GM12878 (cell line): ENCODE results near the gene AKT3. TPM values are rescaled to one million over a fixed set of nuclear protein-coding genes. Genes with fewer than 3 reads are reported as not detected.

Source experiments
- ATAC-seq: fragments of 200-7000 bp; cut with Tn5 transposase; 3 replicates; pipeline ENCODE4 v1.9.1; 2020; ENCODE audit warnings: mild to moderate bottlenecking, moderate library complexity
- BruUV-seq: library from RNA; stranded (reverse); fragments of 400-500 nt; replicated peaks from 2 replicates; lab custom pipeline; 2021; lab: Mats Ljungman, UMichigan
- CTCF ChIA-PET: fragments of 300-600 bp; sonication (Branson Sonifier 250); formaldehyde crosslinking; extraction: SDS; loops from one replicate; lab custom pipeline; 2021; ENCODE audit warnings: inconsistent platforms; lab: Yijun Ruan, JAX
- POLR2A ChIA-PET: fragments of 350-600 bp; formaldehyde crosslinking; extraction: SDS; loops from one replicate; lab custom pipeline; 2021; ENCODE audit warnings: inconsistent platforms; lab: Charles Lee
- RAD21 ChIA-PET: fragments of 300-600 bp; sonication (Branson Sonifier 250); formaldehyde crosslinking; loops from one replicate; lab custom pipeline; 2023; ENCODE audit warnings: antibody characterized with exemption; ENCODE audit not compliant: unreplicated experiment; lab: Charles Lee
- SMC1A ChIA-PET: fragments of 300-600 bp; sonication (Branson Sonifier 250); formaldehyde crosslinking; loops from one replicate; lab custom pipeline; 2023; ENCODE audit not compliant: unreplicated experiment, uncharacterized antibody; lab: Charles Lee
- DNase-seq: peaks from one replicate; pipeline ENCODE4 v3.0.0-alpha.2; 2011; ENCODE audit warnings: low read depth, low spot score
- FAIRE-seq: peaks from 3 replicates; lab custom pipeline; 2011; peaks lifted over from hg19 to GRCh38; lab: Jason Lieb, UNC
- H2AFZ ChIP-seq: 2 replicates; pipeline ENCODE4 v1.6.0; 2011; ENCODE audit warnings: low read depth, low read length, control low read depth; ENCODE audit not compliant: control insufficient read depth
- H3K27ac ChIP-seq: 2 replicates; pipeline ENCODE4 v1.5.1; 2011; ENCODE audit warnings: control low read depth; ENCODE audit not compliant: control insufficient read depth, insufficient read depth
- H3K27me3 ChIP-seq, 2 experiments: replicated peaks in 1 of 2; 2 replicates each; pipeline versions ENCODE4 v1.6.0 to v1.6.1; 2011; ENCODE audit warnings: low read length in 1 of 2; ENCODE audit not compliant: control insufficient read depth in 2 of 2, insufficient read depth in 2 of 2
- H3K36me3 ChIP-seq, 2 experiments: 2 replicates each; pipeline ENCODE4 v1.5.1; 2011; ENCODE audit warnings: low read length in 1 of 2; ENCODE audit not compliant: control insufficient read depth in 2 of 2, insufficient read depth in 2 of 2
- H3K4me1 ChIP-seq: 2 replicates; pipeline ENCODE4 v1.6.1; 2011; ENCODE audit warnings: mild to moderate bottlenecking, low read length, moderate library complexity, mixed read lengths; ENCODE audit not compliant: control insufficient read depth, insufficient read depth
- H3K4me2 ChIP-seq: 2 replicates; pipeline ENCODE4 v1.6.0; 2011; ENCODE audit warnings: control low read depth; ENCODE audit not compliant: control insufficient read depth, insufficient read depth
- H3K4me3 ChIP-seq: fragments of 200-600 bp; sonication (generic); 2 replicates; pipeline ENCODE4 v1.5.1; 2016
- H3K79me2 ChIP-seq: 2 replicates; pipeline ENCODE4 v1.6.0; 2011; ENCODE audit warnings: low read length; ENCODE audit not compliant: control insufficient read depth, insufficient read depth
- H3K9ac ChIP-seq: 2 replicates; pipeline ENCODE4 v1.8.0; 2011; ENCODE audit warnings: low read length, control low read depth, mixed read lengths; ENCODE audit not compliant: control insufficient read depth, insufficient read depth
- H3K9me3 ChIP-seq: replicated peaks from 3 replicates; pipeline ENCODE4 v1.5.1; 2011; ENCODE audit warnings: mild to moderate bottlenecking, low read length; ENCODE audit not compliant: control insufficient read depth, insufficient read depth
- H4K20me1 ChIP-seq: 2 replicates; pipeline ENCODE4 v1.6.0; 2011; ENCODE audit not compliant: control insufficient read depth, insufficient read depth
- BMI1 ChIP-seq: fragments of 450-650 bp; IDR thresholded peaks from 2 replicates; pipeline ENCODE4 v1.6.1; 2016; ENCODE audit warnings: mild to moderate bottlenecking, moderate library complexity, borderline replicate concordance
- CBX3 ChIP-seq: fragments of 200-600 bp; sonication (generic); IDR thresholded peaks from 2 replicates; pipeline ENCODE4 v1.6.1; 2016; ENCODE audit warnings: low read depth, borderline replicate concordance
- CEBPB ChIP-seq, 2 experiments: fragments of 150-350 bp in 1 of 2; IDR thresholded peaks; 2 replicates each; pipeline ENCODE4 v1.6.1; 2012 to 2014; ENCODE audit warnings: low read depth in 2 of 2, low read length in 2 of 2, borderline replicate concordance in 1 of 2, inconsistent platforms in 1 of 2
- HDAC2 ChIP-seq: fragments of 200-600 bp; sonication (generic); IDR thresholded peaks from 2 replicates; pipeline ENCODE4 v1.6.1; 2017
- IRF3 ChIP-seq: fragments of 450-650 bp; IDR thresholded peaks from 2 replicates; pipeline ENCODE4 v1.6.1; 2014; ENCODE audit warnings: mild to moderate bottlenecking
- JUNB ChIP-seq: IDR thresholded peaks from 2 replicates; pipeline ENCODE4 v1.6.1; 2016; ENCODE audit warnings: antibody characterized with exemption, mild to moderate bottlenecking
- PAX8 ChIP-seq: fragments of 450-650 bp; IDR thresholded peaks from 2 replicates; pipeline ENCODE4 v1.6.1; 2017; ENCODE audit warnings: mild to moderate bottlenecking, moderate library complexity
- PRDM15 ChIP-seq: fragments of 450-650 bp; formaldehyde crosslinking; IDR thresholded peaks from 2 replicates; pipeline ENCODE4 v1.4.0; 2020; ENCODE audit warnings: mild to moderate bottlenecking, moderate library complexity
- RAD21 ChIP-seq: IDR thresholded peaks from 2 replicates; pipeline ENCODE4 v1.6.1; 2011; ENCODE audit warnings: mild to moderate bottlenecking, low read depth, low read length, moderate library complexity; ENCODE audit not compliant: insufficient read depth
- RCOR1 ChIP-seq: conservative IDR thresholded peaks from 2 replicates; pipeline ENCODE4 v1.6.1; 2012; ENCODE audit warnings: low read depth, low read length, improper control_type of control experiment
- TCF3 ChIP-seq: IDR thresholded peaks from 2 replicates; pipeline ENCODE4 v1.6.1; 2012; ENCODE audit warnings: low read depth, mild to moderate bottlenecking, low read length, borderline replicate concordance; ENCODE audit not compliant: insufficient read depth
- USF2 ChIP-seq: IDR thresholded peaks from 2 replicates; pipeline ENCODE4 v1.6.1; 2011; ENCODE audit warnings: low read depth, low read length, improper control_type of control experiment, borderline replicate concordance
- WGBS: methylation state at CpG from one replicate; pipeline ENCODE4 v1.1.6; 2016; ENCODE audit warnings: low lambda C conversion rate; ENCODE audit not compliant: insufficient replicate concordance, insufficient coverage; ENCODE audit errors: missing lambda C conversion rate; 5-methylcytosine and 5-hydroxymethylcytosine counted together
- in situ Hi-C: fragments of 300-500 bp; cut with MboI; formaldehyde crosslinking; loops from 9 replicates; pipeline ENCODE4 v1.14.3; 2018; ENCODE audit warnings: mixed read lengths
- intact Hi-C: fragments of 100-400 bp; cut with micrococcal nuclease; formaldehyde crosslinking; loops from one replicate; pipeline ENCODE4 v1.14.2; 2022; ENCODE audit not compliant: unreplicated experiment
- polyA plus RNA-seq, 11 experiments: library from polyadenylated mRNA; depleted of rRNA in 4 of 11; unstranded in 6 of 11; stranded (reverse) in 5 of 11; fragments of >200 nt; fragmentation: Nextera tagmentation in 4 of 11; fragmentation: Illumina TruSeq in 1 of 11; extraction: Ambion mirVana in 4 of 11; extraction: Trizol in 1 of 11; gene quantifications; 1 replicate in 1 of 11; 2 replicates in 10 of 11; pipeline versions ENCODE4 v1.2.1 to v1.2.3, GENCODE V29; 2011 to 2016; ENCODE audit warnings: inconsistent platforms in 2 of 11, missing spikeins in 2 of 11, low read depth in 1 of 11
- total RNA-seq, 4 experiments: library from RNA; depleted of rRNA in 3 of 4; stranded (reverse); fragments of >200 nt in 3 of 4; fragmentation: Illumina TruSeq in 1 of 4; extraction: Trizol in 1 of 4; gene quantifications; 2 replicates each; pipeline versions ENCODE4 v1.2.1 to v1.2.3, GENCODE V29; 2013 to 2021

AKT3 gene
- total and polyA plus RNA-seq, 10 of the 15 experiments (the other 5 are each of a cell fraction or from before 2014, with no cell fraction given): 0.03 to 0.56 (median 0.19) TPM

- intact Hi-C loops (no loop called here), in situ Hi-C loops (no loop called here)
- H3K27ac ChIP-seq: no peak overlapping the region
- FAIRE-seq (no peak), ATAC-seq (no peak), DNase-seq (no peak)
- BruUV-seq: no TSS peak
- H3K79me2 ChIP-seq: no peaks in the 10 kb centered on the region
- RAD21 ChIA-PET: no interaction called here
- no peaks in the 10 kb centered on the region for H3K36me3 ChIP-seq
- SMC1A ChIA-PET: interaction anchor here (1.0 kb wide), 1 partner anchor 9 kb away, joined by 3 read pairs; no protein-coding TSS in a partner anchor
- H3K4me2 ChIP-seq: no peak overlapping the region
- H2AFZ ChIP-seq: no peak overlapping the region
- no peak overlapping the region for H3K4me3 ChIP-seq
- no peaks in the 10 kb centered on the region for H3K27me3 ChIP-seq
- WGBS: 97% methylated on average over 2 of the region's 2 CpGs
- H3K4me1 ChIP-seq: no peaks in the 10 kb centered on the region
- CTCF ChIA-PET: no interaction called here
- no peak overlapping the region for H3K9ac ChIP-seq
- TF ChIP-seq CBX3 (no peak), PAX8 (no peak), BMI1 (no peak)
- POLR2A ChIA-PET: no interaction called here
- H4K20me1 ChIP-seq: no peaks in the 10 kb centered on the region
- H3K9me3 ChIP-seq: no peaks in the 10 kb centered on the region; the same call in 1 of the 3 replicates
Measured at GRCh38 chr1:243609698-243610097, 240.3 kb downstream of the AKT3 start.

- Histone ChIP-seq H2AFZ (no peak overlapping the region), H3K27me3 (no peaks in the 10 kb centered on the region; a peak in 1 of 4 replicates), H3K9me3 (peaks cover 3% of the 10 kb centered on the region; the same call in 2 of the 3 replicates), H3K36me3 (no peaks in the 10 kb centered on the region), H3K9ac (no peak overlapping the region), H3K79me2 (no peaks in the 10 kb centered on the region), H3K4me3 (no peak overlapping the region), H3K4me2 (no peak overlapping the region), H3K4me1 (no peaks in the 10 kb centered on the region), H3K27ac (no peak overlapping the region), H4K20me1 (no peaks in the 10 kb centered on the region)
- CTCF ChIA-PET: no interaction called here
- SMC1A ChIA-PET: no interaction called here
- POLR2A ChIA-PET: no interaction called here
- no peak for ATAC-seq
- in situ Hi-C loops (no loop called here), intact Hi-C loops (no loop called here)
- no TSS peak for BruUV-seq
- FAIRE-seq: no peak
- 97% methylated on average over 2 of the region's 2 CpGs for WGBS
- DNase-seq: no peak
- RAD21 ChIA-PET: interaction anchor here (0.5 kb wide), 1 partner anchor 1714 kb away, joined by 3 read pairs; no protein-coding TSS in a partner anchor
- TF ChIP-seq PRDM15 (no peak), RAD21 (no peak), HDAC2 (no peak), IRF3 (no peak), TCF3 (no peak), RCOR1 (no peak), JUNB (no peak), USF2 (no peak), BMI1 (no peak), CEBPB (IDR thresholded peaks at IDR 0.05; ENCODE audit: borderline replicate concordance in 1 of 2, low read depth in 2 of 2, low read length in 2 of 2) (no peak)
Measured at GRCh38 chr1:243605604-243606003, 244.4 kb downstream of the AKT3 start.
